ENCODE measurements around the gene PPIG. TPM values are rescaled to one million over a fixed set of nuclear protein-coding genes. Genes with fewer than 3 reads are reported as not detected.
"Not testable (repeated sequence)": the region's sequence is repeated elsewhere in the genome, so short reads cannot be mapped to it uniquely, and the experiment has no call there.

PPIG gene
- total RNA-seq, 1 donor from 2014 or later, result 88.4 TPM

GRCh38 chr2:169613876-169614275, 29.7 kb downstream of the PPIG start:
- Mint-ChIP-seq H3K9me3 (peaks cover 24% of the 10 kb centered on the region), H3K4me1 (no peaks in the 10 kb centered on the region), H3K4me3 (no peak overlapping the region), H3K36me3 (peaks cover 65% of the 10 kb centered on the region), H3K27ac (no peak overlapping the region), H3K27me3 (ENCODE audit: insufficient read depth, low read depth) (peaks cover 2% of the 10 kb centered on the region)
- peaks cover 3% of the 10 kb centered on the region for H3F3A ChIP-seq (ENCODE audit: low read depth)
- no peak overlapping the region for H3K4me2 ChIP-seq
- H3K4me1 ChIP-seq, result no peaks in the 10 kb centered on the region
- H2AFZ ChIP-seq (replicated peaks), result no peak overlapping the region
- no peak overlapping the region for H3K9ac ChIP-seq
- H3K27me3 ChIP-seq, result no peaks in the 10 kb centered on the region
- H3K79me2 ChIP-seq (ENCODE audit: low read depth), result peaks cover 38% of the 10 kb centered on the region
- H4K20me1 ChIP-seq (ENCODE audit: low read depth), result no peaks in the 10 kb centered on the region
- H3K9me3 ChIP-seq (ENCODE audit: low read depth), result no peaks in the 10 kb centered on the region
- H3K36me3 ChIP-seq, result peaks cover 34% of the 10 kb centered on the region
- H3K27ac ChIP-seq, result no peak overlapping the region
- H3K4me3 ChIP-seq, result no peak overlapping the region
- DNase-seq (ENCODE audit: low spot score), result no peak
- no peak for TF ChIP-seq EZH2 (IDR thresholded peaks at IDR 0.05)
- TF ChIP-seq, protein P1, sequence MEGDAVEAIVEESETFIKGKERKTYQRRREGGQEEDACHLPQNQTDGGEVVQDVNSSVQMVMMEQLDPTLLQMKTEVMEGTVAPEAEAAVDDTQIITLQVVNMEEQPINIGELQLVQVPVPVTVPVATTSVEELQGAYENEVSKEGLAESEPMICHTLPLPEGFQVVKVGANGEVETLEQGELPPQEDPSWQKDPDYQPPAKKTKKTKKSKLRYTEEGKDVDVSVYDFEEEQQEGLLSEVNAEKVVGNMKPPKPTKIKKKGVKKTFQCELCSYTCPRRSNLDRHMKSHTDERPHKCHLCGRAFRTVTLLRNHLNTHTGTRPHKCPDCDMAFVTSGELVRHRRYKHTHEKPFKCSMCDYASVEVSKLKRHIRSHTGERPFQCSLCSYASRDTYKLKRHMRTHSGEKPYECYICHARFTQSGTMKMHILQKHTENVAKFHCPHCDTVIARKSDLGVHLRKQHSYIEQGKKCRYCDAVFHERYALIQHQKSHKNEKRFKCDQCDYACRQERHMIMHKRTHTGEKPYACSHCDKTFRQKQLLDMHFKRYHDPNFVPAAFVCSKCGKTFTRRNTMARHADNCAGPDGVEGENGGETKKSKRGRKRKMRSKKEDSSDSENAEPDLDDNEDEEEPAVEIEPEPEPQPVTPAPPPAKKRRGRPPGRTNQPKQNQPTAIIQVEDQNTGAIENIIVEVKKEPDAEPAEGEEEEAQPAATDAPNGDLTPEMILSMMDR (IDR thresholded peaks at IDR 0.05), result no peak
- TF ChIP-seq EZH2phosphoT487 (IDR thresholded peaks at IDR 0.05), result no peak

DNA sequence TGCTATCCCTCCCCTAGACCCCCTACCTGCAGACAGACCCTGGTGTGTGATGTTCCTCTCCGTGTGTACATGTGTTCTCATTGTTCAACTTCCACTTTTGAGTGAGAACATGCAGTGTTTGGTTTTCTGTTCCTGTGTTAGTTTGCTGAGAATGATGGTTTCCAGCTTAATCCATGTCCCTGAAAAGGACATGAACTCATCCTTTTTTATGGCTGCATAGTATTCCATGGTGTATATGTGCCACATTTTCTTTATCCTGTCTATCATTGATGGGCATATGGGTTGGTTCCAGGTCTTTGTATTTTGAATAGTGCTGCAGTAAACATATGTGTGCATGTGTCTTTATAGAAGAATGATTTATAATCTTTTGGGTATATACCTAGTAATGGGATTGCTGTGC, 31.8 kb downstream of the PPIG start:
- not testable (repeated sequence) for H3K4me3 Mint-ChIP-seq; H4K20me1 ChIP-seq (ENCODE audit: low read depth); H3K27ac ChIP-seq; H3K4me1 ChIP-seq; H3K4me2 ChIP-seq; H2AFZ ChIP-seq (replicated peaks); H3K27me3 ChIP-seq; H3K4me3 ChIP-seq; H3K27me3 Mint-ChIP-seq (ENCODE audit: insufficient read depth, low read depth); DNase-seq (ENCODE audit: low spot score); H3K9me3 ChIP-seq (ENCODE audit: low read depth); H3F3A ChIP-seq (ENCODE audit: low read depth); H3K4me1 Mint-ChIP-seq; H3K9ac ChIP-seq; H3K27ac Mint-ChIP-seq
- peaks cover 67% of the 10 kb centered on the region for H3K36me3 Mint-ChIP-seq
- H3K79me2 ChIP-seq (ENCODE audit: low read depth), result peaks cover 59% of the 10 kb centered on the region
- H3K36me3 ChIP-seq, result peaks cover 45% of the 10 kb centered on the region
- peaks cover 24% of the 10 kb centered on the region for H3K9me3 Mint-ChIP-seq

DNA sequence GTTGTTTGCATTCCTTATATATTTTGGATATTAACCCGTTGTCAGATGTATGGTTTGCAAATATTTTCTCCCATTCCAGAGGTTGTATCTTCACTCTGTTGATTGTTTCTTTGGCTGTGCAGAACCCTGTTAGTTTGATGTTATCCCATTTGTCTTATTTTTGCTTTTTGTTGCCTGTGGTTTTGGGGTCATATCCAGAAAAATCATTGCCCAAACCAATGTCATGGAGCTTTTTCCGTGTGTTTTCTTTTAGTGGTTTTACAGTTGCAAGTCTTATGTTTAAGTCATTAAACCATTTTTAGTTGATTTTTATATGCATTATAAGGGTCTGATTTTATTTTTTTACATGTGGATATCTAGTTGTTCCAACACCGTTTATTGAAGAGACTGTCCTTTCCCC, 35.8 kb downstream of the PPIG start:
- H3K27ac Mint-ChIP-seq, result no peak overlapping the region
- no peaks in the 10 kb centered on the region for H3K4me1 ChIP-seq
- no peak overlapping the region for H3K4me2 ChIP-seq
- H3K79me2 ChIP-seq (ENCODE audit: low read depth), result peaks cover 63% of the 10 kb centered on the region
- no peaks in the 10 kb centered on the region for H3K9me3 ChIP-seq (ENCODE audit: low read depth)
- no peaks in the 10 kb centered on the region for H3K4me1 Mint-ChIP-seq
- H4K20me1 ChIP-seq (ENCODE audit: low read depth), result peaks cover 6% of the 10 kb centered on the region
- H3K36me3 Mint-ChIP-seq, result peaks cover 56% of the 10 kb centered on the region
- H2AFZ ChIP-seq (replicated peaks), result no peak overlapping the region
- no peak for TF ChIP-seq EZH2 (IDR thresholded peaks at IDR 0.05)
- TF ChIP-seq, protein P1 (IDR thresholded peaks at IDR 0.05), result no peak
- TF ChIP-seq EZH2phosphoT487 (IDR thresholded peaks at IDR 0.05), result no peak
- no peak overlapping the region for H3K27ac ChIP-seq
- peaks cover 24% of the 10 kb centered on the region for H3K9me3 Mint-ChIP-seq
- H3K9ac ChIP-seq, result no peak overlapping the region
- no peaks in the 10 kb centered on the region for H3K27me3 ChIP-seq
- H3K4me3 ChIP-seq, result no peak overlapping the region
- no peak for DNase-seq (ENCODE audit: low spot score)
- H3K4me3 Mint-ChIP-seq, result no peak overlapping the region
- peaks cover 2% of the 10 kb centered on the region for H3K27me3 Mint-ChIP-seq (ENCODE audit: insufficient read depth, low read depth)
- no peaks in the 10 kb centered on the region for H3F3A ChIP-seq (ENCODE audit: low read depth)
- H3K36me3 ChIP-seq, result peaks cover 26% of the 10 kb centered on the region

DNA sequence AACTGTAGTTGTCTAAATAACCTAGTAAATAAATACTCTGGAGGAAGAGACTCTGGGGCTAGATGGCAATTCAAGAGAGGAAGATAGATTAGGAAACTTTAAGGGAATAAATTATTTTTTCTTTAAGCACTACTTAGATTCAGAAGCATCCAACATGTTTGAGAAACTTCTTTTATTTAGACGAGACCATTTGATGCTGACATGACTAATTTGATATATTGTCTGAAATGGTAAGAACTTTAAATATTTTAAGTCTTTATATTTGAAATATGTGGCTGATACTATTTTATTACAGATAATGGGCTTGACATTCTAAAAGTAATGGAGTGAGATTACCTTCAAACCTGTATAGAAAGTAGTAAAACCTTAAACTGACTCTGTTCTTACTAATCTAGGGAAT, 36.4 kb downstream of the PPIG start:
- no peak overlapping the region for H3K4me3 Mint-ChIP-seq
- Histone ChIP-seq H3K4me1 (no peaks in the 10 kb centered on the region), H3K4me2 (no peak overlapping the region), H4K20me1 (ENCODE audit: low read depth) (peaks cover 6% of the 10 kb centered on the region), H3K36me3 (peaks cover 26% of the 10 kb centered on the region), H3K4me3 (no peak overlapping the region), H3K9ac (no peak overlapping the region), H3K27me3 (no peaks in the 10 kb centered on the region), H2AFZ (replicated peaks) (no peak overlapping the region), H3K9me3 (ENCODE audit: low read depth) (no peaks in the 10 kb centered on the region), H3K27ac (no peak overlapping the region), H3F3A (ENCODE audit: low read depth) (no peaks in the 10 kb centered on the region), H3K79me2 (ENCODE audit: low read depth) (peaks cover 58% of the 10 kb centered on the region)
- no peak for DNase-seq (ENCODE audit: low spot score)
- H3K4me1 Mint-ChIP-seq, result no peaks in the 10 kb centered on the region
- H3K36me3 Mint-ChIP-seq, result peaks cover 50% of the 10 kb centered on the region
- peaks cover 24% of the 10 kb centered on the region for H3K9me3 Mint-ChIP-seq
- TF ChIP-seq, protein P1 (IDR thresholded peaks at IDR 0.05), result no peak
- no peak for TF ChIP-seq EZH2phosphoT487 (IDR thresholded peaks at IDR 0.05)
- TF ChIP-seq EZH2 (IDR thresholded peaks at IDR 0.05), result no peak
- peaks cover 2% of the 10 kb centered on the region for H3K27me3 Mint-ChIP-seq (ENCODE audit: insufficient read depth, low read depth)
- no peak overlapping the region for H3K27ac Mint-ChIP-seq
